Gastrocnemius medialis (tissue), 4 donors: ENCODE results near the gene HDAC10.

Source experiments
- POLR2A ChIP-seq, 2 donors: fragments of 450-650 bp; IDR thresholded peaks; one replicate each; pipeline ENCODE4 v1.6.1; 2017; ENCODE audit warnings: antibody characterized with exemption in 2 of 2, mild to moderate bottlenecking in 2 of 2, moderate library complexity in 2 of 2
- TF ChIP-seq, protein P1 (sequence below), 5 experiments: fragments of 450-650 bp in 3 of 5; fragments of 200-600 bp in 2 of 5; sonication (generic) in 2 of 5; IDR thresholded peaks in 4 of 5; conservative IDR thresholded peaks in 1 of 5; 1 replicate in 4 of 5; 2 replicates in 1 of 5; pipeline ENCODE4 v1.5.1; 2016 to 2019; ENCODE audit warnings: antibody characterized with exemption in 5 of 5, mild to moderate bottlenecking in 3 of 5, moderate library complexity in 3 of 5

GRCh38 chr22:50293441-50294318 lies 42.6 kb upstream of the HDAC10 start:
- TF ChIP-seq, protein P1, sequence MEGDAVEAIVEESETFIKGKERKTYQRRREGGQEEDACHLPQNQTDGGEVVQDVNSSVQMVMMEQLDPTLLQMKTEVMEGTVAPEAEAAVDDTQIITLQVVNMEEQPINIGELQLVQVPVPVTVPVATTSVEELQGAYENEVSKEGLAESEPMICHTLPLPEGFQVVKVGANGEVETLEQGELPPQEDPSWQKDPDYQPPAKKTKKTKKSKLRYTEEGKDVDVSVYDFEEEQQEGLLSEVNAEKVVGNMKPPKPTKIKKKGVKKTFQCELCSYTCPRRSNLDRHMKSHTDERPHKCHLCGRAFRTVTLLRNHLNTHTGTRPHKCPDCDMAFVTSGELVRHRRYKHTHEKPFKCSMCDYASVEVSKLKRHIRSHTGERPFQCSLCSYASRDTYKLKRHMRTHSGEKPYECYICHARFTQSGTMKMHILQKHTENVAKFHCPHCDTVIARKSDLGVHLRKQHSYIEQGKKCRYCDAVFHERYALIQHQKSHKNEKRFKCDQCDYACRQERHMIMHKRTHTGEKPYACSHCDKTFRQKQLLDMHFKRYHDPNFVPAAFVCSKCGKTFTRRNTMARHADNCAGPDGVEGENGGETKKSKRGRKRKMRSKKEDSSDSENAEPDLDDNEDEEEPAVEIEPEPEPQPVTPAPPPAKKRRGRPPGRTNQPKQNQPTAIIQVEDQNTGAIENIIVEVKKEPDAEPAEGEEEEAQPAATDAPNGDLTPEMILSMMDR (IDR thresholded peaks at IDR 0.05 in 4 of 5, conservative IDR thresholded peaks at IDR 0.05 in 1 of 5), result no peak
- no peak for TF ChIP-seq POLR2A (IDR thresholded peaks at IDR 0.05)
